Stimulated activated CD4-positive, alpha-beta T cell treated with anti-CD3 and anti-CD28 coated beads, TNF-alpha, amount 100 ng/mL, for 1 hour (primary cell): Measurements from ENCODE around the gene MRPL24.

Experiments used
- DNase-seq, 3 donors: peaks; one replicate each; pipeline ENCODE4 v3.0.0-alpha.2; 2020; ENCODE audit warnings: low read depth in 3 of 3, low spot score in 1 of 3

Gene MRPL24

GRCh38 chr1:156692925-156693847 lies 47.7 kb downstream of the MRPL24 start:
- DNase-seq = no peak

GRCh38 chr1:156692441-156692924 lies 48.4 kb downstream of the MRPL24 start:
- DNase-seq = no peak

- no peak for DNase-seq
Observed at GRCh38 chr1:156691665-156692440, 49.0 kb downstream of the MRPL24 start.

GRCh38 chr1:156691191-156691590 lies 49.7 kb downstream of the MRPL24 start:
- DNase-seq = no peak

- no peak for DNase-seq
Observed at GRCh38 chr1:156690675-156691036, 50.2 kb downstream of the MRPL24 start.

- DNase-seq = no peak
Observed at GRCh38 chr1:156689953-156690674, 50.8 kb downstream of the MRPL24 start.

GRCh38 chr1:156689035-156689952 lies 51.6 kb downstream of the MRPL24 start:
- DNase-seq = peak; percentile 51 to 55 (median 51)
